DOHH2 (cell line): ENCODE results near the gene URI1.

Source experiments
- H3F3A ChIP-seq: fragments of 200-600 bp; sonication (generic), shearing (Covaris generic); 2 replicates; pipeline ENCODE4 v1.6.0; 2016; ENCODE audit warnings: antibody characterized with exemption, mild to moderate bottlenecking; ENCODE audit not compliant: control insufficient read depth, insufficient read depth
- H3K27ac ChIP-seq: fragments of 200-600 bp; sonication (generic); 2 replicates; pipeline ENCODE4 v1.5.1; 2014; ENCODE audit warnings: low read depth, mild to moderate bottlenecking, low read length, moderate library complexity
- H3K27me3 ChIP-seq: fragments of 200-600 bp; sonication (generic); 2 replicates; pipeline ENCODE4 v1.6.1; 2014; ENCODE audit warnings: mild to moderate bottlenecking, low read length, mixed read lengths; ENCODE audit not compliant: control insufficient read depth
- H3K36me3 ChIP-seq: fragments of 200-600 bp; sonication (generic); 2 replicates; pipeline ENCODE4 v1.6.1; 2014; ENCODE audit warnings: mild to moderate bottlenecking, low read length, moderate library complexity, mixed read lengths; ENCODE audit not compliant: control insufficient read depth
- H3K4me1 ChIP-seq: fragments of 200-600 bp; sonication (generic); 2 replicates; pipeline ENCODE4 v1.6.1; 2014; ENCODE audit warnings: mild to moderate bottlenecking, low read length, mixed read lengths; ENCODE audit not compliant: control insufficient read depth
- H3K4me2 ChIP-seq: fragments of 200-600 bp; sonication (generic); 2 replicates; pipeline ENCODE4 v1.6.0; 2014; ENCODE audit warnings: mild to moderate bottlenecking, low read length, moderate library complexity
- H3K4me3 ChIP-seq: fragments of 200-600 bp; sonication (generic); 2 replicates; pipeline ENCODE4 v1.5.1; 2014; ENCODE audit warnings: mild to moderate bottlenecking, low read length, mixed read lengths
- H3K79me2 ChIP-seq: fragments of 200-600 bp; sonication (generic); 2 replicates; pipeline ENCODE4 v1.6.1; 2014; ENCODE audit warnings: mild to moderate bottlenecking, low read length, mixed read lengths; ENCODE audit not compliant: control insufficient read depth
- H3K9me2 ChIP-seq: fragments of 200-600 bp; sonication (generic); replicated peaks from 2 replicates; pipeline ENCODE4 v1.6.1; 2014; ENCODE audit warnings: mild to moderate bottlenecking, low read length, mixed read lengths; ENCODE audit not compliant: control insufficient read depth
- H3K9me3 ChIP-seq: fragments of 200-600 bp; sonication (generic); 2 replicates; pipeline ENCODE4 v1.6.1; 2014; ENCODE audit warnings: antibody characterized with exemption, low read length, mixed read lengths; ENCODE audit not compliant: control insufficient read depth, insufficient read depth
- H4K20me1 ChIP-seq: fragments of 200-600 bp; sonication (generic); 2 replicates; pipeline ENCODE4 v1.6.0; 2014; ENCODE audit warnings: low read depth, mild to moderate bottlenecking, antibody characterized with exemption, low read length, moderate library complexity; ENCODE audit not compliant: control insufficient read depth, insufficient read depth
- EZH2phosphoT487 ChIP-seq: fragments of 200-600 bp; sonication (generic); IDR thresholded peaks from 2 replicates; pipeline ENCODE4 v1.6.1; 2017; ENCODE audit warnings: borderline replicate concordance, mild to moderate bottlenecking, antibody characterized with exemption, low read length, moderate library complexity, mixed read lengths
- TF ChIP-seq, protein P1 (sequence below): fragments of 200-600 bp; sonication (generic); IDR thresholded peaks from one replicate; pipeline ENCODE4 v1.5.1; 2014; ENCODE audit warnings: antibody characterized with exemption, mild to moderate bottlenecking, low read depth, low read length; ENCODE audit not compliant: poor library complexity, severe bottlenecking

The URI1 gene

GRCh38 chr19:29928831-29929230 lies 13.2 kb upstream of the URI1 start:
- no peak for TF ChIP-seq EZH2phosphoT487
- TF ChIP-seq, protein P1, sequence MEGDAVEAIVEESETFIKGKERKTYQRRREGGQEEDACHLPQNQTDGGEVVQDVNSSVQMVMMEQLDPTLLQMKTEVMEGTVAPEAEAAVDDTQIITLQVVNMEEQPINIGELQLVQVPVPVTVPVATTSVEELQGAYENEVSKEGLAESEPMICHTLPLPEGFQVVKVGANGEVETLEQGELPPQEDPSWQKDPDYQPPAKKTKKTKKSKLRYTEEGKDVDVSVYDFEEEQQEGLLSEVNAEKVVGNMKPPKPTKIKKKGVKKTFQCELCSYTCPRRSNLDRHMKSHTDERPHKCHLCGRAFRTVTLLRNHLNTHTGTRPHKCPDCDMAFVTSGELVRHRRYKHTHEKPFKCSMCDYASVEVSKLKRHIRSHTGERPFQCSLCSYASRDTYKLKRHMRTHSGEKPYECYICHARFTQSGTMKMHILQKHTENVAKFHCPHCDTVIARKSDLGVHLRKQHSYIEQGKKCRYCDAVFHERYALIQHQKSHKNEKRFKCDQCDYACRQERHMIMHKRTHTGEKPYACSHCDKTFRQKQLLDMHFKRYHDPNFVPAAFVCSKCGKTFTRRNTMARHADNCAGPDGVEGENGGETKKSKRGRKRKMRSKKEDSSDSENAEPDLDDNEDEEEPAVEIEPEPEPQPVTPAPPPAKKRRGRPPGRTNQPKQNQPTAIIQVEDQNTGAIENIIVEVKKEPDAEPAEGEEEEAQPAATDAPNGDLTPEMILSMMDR: no peak
- Histone ChIP-seq H3K4me3 (no peak overlapping the region), H3K36me3 (no peaks in the 10 kb centered on the region), H3K9me2 (no peaks in the 10 kb centered on the region), H3K27ac (no peak overlapping the region), H3K27me3 (no peaks in the 10 kb centered on the region), H3K4me1 (peaks cover 13% of the 10 kb centered on the region), H3K9me3 (no peaks in the 10 kb centered on the region), H3F3A (no peaks in the 10 kb centered on the region), H3K79me2 (no peaks in the 10 kb centered on the region), H3K4me2 (peak overlapping the region; percentile 10), H4K20me1 (no peaks in the 10 kb centered on the region)

- Histone ChIP-seq H3K79me2 (no peaks in the 10 kb centered on the region), H3K4me3 (no peak overlapping the region)
- TF ChIP-seq EZH2phosphoT487: no peak
- TF ChIP-seq, protein P1: no peak
These were observed 7.8 kb upstream of the URI1 start for GRCh38 chr19:29934257-29934656.

GRCh38 chr19:29934781-29935180 lies 7.3 kb upstream of the URI1 start:
- peaks cover 5% of the 10 kb centered on the region; the same call in 1 of the 2 replicates for H3K9me3 ChIP-seq
- no peaks in the 10 kb centered on the region for H3K9me2 ChIP-seq
- no peak overlapping the region for H3K4me2 ChIP-seq
- H3F3A ChIP-seq: no peaks in the 10 kb centered on the region
- no peaks in the 10 kb centered on the region for H4K20me1 ChIP-seq
- no peak overlapping the region for H3K27ac ChIP-seq
- no peak for TF ChIP-seq EZH2phosphoT487
- TF ChIP-seq, protein P1: no peak
- H3K27me3 ChIP-seq: no peaks in the 10 kb centered on the region
- H3K4me3 ChIP-seq: no peak overlapping the region
- no peaks in the 10 kb centered on the region for H3K36me3 ChIP-seq
- no peaks in the 10 kb centered on the region for H3K4me1 ChIP-seq
- H3K79me2 ChIP-seq: no peaks in the 10 kb centered on the region

More at GRCh38 chr19:29934257-29934656, 7.8 kb upstream of the URI1 start:
- Histone ChIP-seq H3K27ac (no peak overlapping the region), H3K36me3 (no peaks in the 10 kb centered on the region), H3K27me3 (no peaks in the 10 kb centered on the region), H4K20me1 (no peaks in the 10 kb centered on the region), H3K4me2 (no peak overlapping the region), H3K9me3 (peaks cover 5% of the 10 kb centered on the region; the same call in 1 of the 2 replicates), H3K9me2 (no peaks in the 10 kb centered on the region), H3K4me1 (no peaks in the 10 kb centered on the region), H3F3A (no peaks in the 10 kb centered on the region)

- H3K79me2 ChIP-seq: no peaks in the 10 kb centered on the region
These were observed 5.6 kb upstream of the URI1 start for GRCh38 chr19:29936409-29936808.

More at GRCh38 chr19:29936409-29936808, 5.6 kb upstream of the URI1 start:
- no peaks in the 10 kb centered on the region for H3K9me2 ChIP-seq
- peaks cover 5% of the 10 kb centered on the region for H3K4me1 ChIP-seq
- no peaks in the 10 kb centered on the region for H3K36me3 ChIP-seq
- no peak overlapping the region for H3K27ac ChIP-seq
- TF ChIP-seq, protein P1: no peak
- no peaks in the 10 kb centered on the region for H3K27me3 ChIP-seq
- no peaks in the 10 kb centered on the region for H4K20me1 ChIP-seq
- H3K4me3 ChIP-seq: no peak overlapping the region
- peaks cover 5% of the 10 kb centered on the region; the same call in 1 of the 2 replicates for H3K9me3 ChIP-seq
- no peaks in the 10 kb centered on the region for H3F3A ChIP-seq
- H3K4me2 ChIP-seq: no peak overlapping the region
